SK-N-SH (cell line): Measurements from ENCODE around the gene MRPL54. TPM values are rescaled to one million over a fixed set of nuclear protein-coding genes. Genes with fewer than 3 reads are reported as not detected.

Source experiments
- CTCF ChIA-PET: fragments of 300-600, 350-600 bp; formaldehyde crosslinking; extraction: SDS; loops from one replicate; lab custom pipeline; 2021; lab: Yijun Ruan, JAX
- POLR2A ChIA-PET: fragments of 350-600 bp; sonication (Branson Sonifier 250); formaldehyde crosslinking; extraction: SDS; loops from one replicate; lab custom pipeline; 2020; ENCODE audit warnings: antibody characterized with exemption, inconsistent platforms; lab: Yijun Ruan, JAX
- DNase-seq: peaks from one replicate; pipeline ENCODE4 v3.0.0; 2012
- H2AFZ ChIP-seq: fragments of 200-600 bp; sonication (generic); 2 replicates; pipeline ENCODE4 v1.8.1; 2016; ENCODE audit warnings: antibody characterized with exemption, mild to moderate bottlenecking, low read depth
- H3F3A ChIP-seq: fragments of 200-600 bp; sonication (generic); replicated peaks from 2 replicates; pipeline ENCODE3; 2016; ENCODE audit warnings: antibody characterized with exemption, mild to moderate bottlenecking; ENCODE audit not compliant: insufficient read depth
- H3K27ac ChIP-seq, 2 experiments: fragments of 200-500 bp in 1 of 2; fragments of 200-600 bp in 1 of 2; sonication (Bioruptor generic) in 1 of 2; sonication (generic), shearing (Covaris generic) in 1 of 2; 2 replicates each; pipeline versions ENCODE4 v1.5.1 to v1.6.1; 2014 to 2016; ENCODE audit warnings: low read depth in 2 of 2, inconsistent platforms in 1 of 2, low read length in 1 of 2, mild to moderate bottlenecking in 1 of 2, mixed read lengths in 1 of 2
- H3K27me3 ChIP-seq: fragments of 200-600 bp; sonication (generic), shearing (Covaris generic); 2 replicates; pipeline ENCODE4 v1.6.1; 2016; ENCODE audit warnings: mixed run types; ENCODE audit not compliant: insufficient read depth
- H3K36me3 ChIP-seq, 2 experiments: fragments of 200-500 bp in 1 of 2; fragments of 200-600 bp in 1 of 2; sonication (Bioruptor generic) in 1 of 2; sonication (generic) in 1 of 2; replicated peaks in 1 of 2; 2 replicates each; pipeline versions ENCODE3 to v1.5.1; 2014 to 2016; ENCODE audit warnings: low read length in 1 of 2, mild to moderate bottlenecking in 1 of 2; ENCODE audit not compliant: insufficient read depth in 2 of 2, control insufficient read depth in 1 of 2
- H3K4me1 ChIP-seq, 2 experiments: fragments of 200-500 bp in 1 of 2; fragments of 200-600 bp in 1 of 2; sonication (Bioruptor generic) in 1 of 2; sonication (generic), shearing (Covaris generic) in 1 of 2; 2 replicates each; pipeline versions ENCODE4 v1.5.1 to v1.6.1; 2014 to 2016; ENCODE audit warnings: low read depth in 1 of 2, low read length in 1 of 2, mixed run types in 1 of 2; ENCODE audit not compliant: insufficient read depth in 2 of 2, control insufficient read depth in 1 of 2
- H3K4me2 ChIP-seq: fragments of 200-600 bp; sonication (generic), shearing (Covaris generic); 2 replicates; pipeline ENCODE4 v1.6.1; 2017; ENCODE audit warnings: mixed run types
- H3K4me3 ChIP-seq, 2 experiments: fragments of 200-500 bp in 1 of 2; fragments of 200-600 bp in 1 of 2; sonication (Bioruptor generic) in 1 of 2; sonication (generic), shearing (Covaris generic) in 1 of 2; 2 replicates each; pipeline versions ENCODE4 v1.5.1 to v1.8.1; 2014 to 2016; ENCODE audit warnings: low read depth in 2 of 2, inconsistent platforms in 1 of 2, low read length in 1 of 2, mild to moderate bottlenecking in 1 of 2, mixed read lengths in 1 of 2, moderate library complexity in 1 of 2
- H3K79me2 ChIP-seq: fragments of 200-600 bp; sonication (generic); 2 replicates; pipeline ENCODE4 v1.8.1; 2017; ENCODE audit warnings: mild to moderate bottlenecking; ENCODE audit not compliant: insufficient read depth
- H3K9ac ChIP-seq: fragments of 200-600 bp; sonication (generic); 2 replicates; pipeline ENCODE4 v1.6.1; 2017; ENCODE audit warnings: mixed run types
- H3K9me2 ChIP-seq: fragments of 200-600 bp; sonication (generic); 2 replicates; pipeline ENCODE4 v1.6.1; 2017; ENCODE audit warnings: mixed run types
- H3K9me3 ChIP-seq: fragments of 200-600 bp; sonication (generic); 2 replicates; pipeline ENCODE4 v1.6.1; 2017; ENCODE audit warnings: mixed run types, mild to moderate bottlenecking, moderate library complexity
- H4K20me1 ChIP-seq: fragments of 200-600 bp; sonication (generic); 2 replicates; pipeline ENCODE4 v1.6.1; 2017; ENCODE audit warnings: mild to moderate bottlenecking, mixed run types; ENCODE audit not compliant: insufficient read depth
- CHD2 ChIP-seq: fragments of 150-350 bp; IDR thresholded peaks from 2 replicates; pipeline ENCODE4 v1.6.1; 2018; ENCODE audit warnings: low read length; ENCODE audit not compliant: partially characterized antibody
- EP300 ChIP-seq, 2 experiments: IDR thresholded peaks; 2 replicates each; pipeline versions ENCODE4 v1.4.0 to v1.6.1; 2012; ENCODE audit warnings: borderline replicate concordance in 1 of 2, low read depth in 1 of 2, low read length in 1 of 2
- FOSL2 ChIP-seq: IDR thresholded peaks from 2 replicates; pipeline ENCODE4 v1.4.0; 2012; ENCODE audit warnings: low read depth, mild to moderate bottlenecking, moderate library complexity, borderline replicate concordance
- FOXM1 ChIP-seq: IDR thresholded peaks from 2 replicates; pipeline ENCODE4 v1.4.0; 2012; ENCODE audit warnings: low read depth, mild to moderate bottlenecking
- GABPA ChIP-seq: IDR thresholded peaks from 2 replicates; pipeline ENCODE4 v1.4.0; 2012; ENCODE audit warnings: low read depth, mild to moderate bottlenecking
- JUND ChIP-seq: IDR thresholded peaks from 2 replicates; pipeline ENCODE4 v1.4.0; 2012
- MEF2A ChIP-seq: IDR thresholded peaks from 2 replicates; pipeline ENCODE4 v1.4.0; 2012; ENCODE audit warnings: low read depth, borderline replicate concordance
- MXI1 ChIP-seq: IDR thresholded peaks from 2 replicates; pipeline ENCODE4 v1.6.1; 2012; ENCODE audit warnings: mild to moderate bottlenecking, low read depth, low read length, improper control_type of control experiment
- NFIC ChIP-seq: IDR thresholded peaks from 2 replicates; pipeline ENCODE4 v1.4.0; 2012; ENCODE audit warnings: borderline replicate concordance
- NRF1 ChIP-seq: IDR thresholded peaks from 2 replicates; pipeline ENCODE4 v1.6.1; 2012; ENCODE audit warnings: low read depth, mild to moderate bottlenecking, low read length
- POLR2AphosphoS5 ChIP-seq: IDR thresholded peaks from 2 replicates; pipeline ENCODE4 v1.6.1; 2012; ENCODE audit warnings: low read depth, low read length
- RAD21 ChIP-seq: IDR thresholded peaks from 2 replicates; pipeline ENCODE4 v1.6.1; 2012; ENCODE audit warnings: mild to moderate bottlenecking, low read length
- RCOR1 ChIP-seq: fragments of 150-350 bp; IDR thresholded peaks from 2 replicates; pipeline ENCODE4 v1.6.1; 2017; ENCODE audit warnings: antibody characterized with exemption, low read length
- RFX5 ChIP-seq: IDR thresholded peaks from 2 replicates; pipeline ENCODE4 v1.6.1; 2012; ENCODE audit warnings: mild to moderate bottlenecking, improper control_type of control experiment, low read length
- RXRA ChIP-seq: IDR thresholded peaks from 2 replicates; pipeline ENCODE4 v1.4.0; 2012; ENCODE audit warnings: low read depth, mild to moderate bottlenecking, borderline replicate concordance
- SMC3 ChIP-seq: IDR thresholded peaks from 2 replicates; pipeline ENCODE4 v1.6.1; 2012; ENCODE audit warnings: low read depth, low read length, improper control_type of control experiment
- TAF1 ChIP-seq: IDR thresholded peaks from 2 replicates; pipeline ENCODE4 v1.6.1; 2012; ENCODE audit warnings: low read depth, mild to moderate bottlenecking, low read length, moderate library complexity, borderline replicate concordance
- TCF12 ChIP-seq: IDR thresholded peaks from 2 replicates; pipeline ENCODE4 v1.4.0; 2012
- WGBS: methylation state at CpG from one replicate; pipeline ENCODE4 v1.1.6; 2017; ENCODE audit warnings: low lambda C conversion rate; 5-methylcytosine and 5-hydroxymethylcytosine counted together
- polyA plus RNA-seq, 3 experiments: library from polyadenylated mRNA; depleted of rRNA; stranded (reverse); fragments of >200 nt; gene quantifications; 2 replicates each; pipeline ENCODE4 v1.2.3, GENCODE V29; 2012
- TF ChIP-seq, protein P1 (sequence below): IDR thresholded peaks from 2 replicates; pipeline ENCODE4 v1.4.0; 2012; ENCODE audit warnings: low read depth
- TF ChIP-seq, protein P2 (sequence below): IDR thresholded peaks from 2 replicates; pipeline ENCODE4 v1.4.0; 2012; ENCODE audit warnings: low read depth, borderline replicate concordance

MRPL54 gene
- polyA plus RNA-seq, 1 of the 3 experiments (the other 2 are of a cell fraction), result 125 TPM

DNA sequence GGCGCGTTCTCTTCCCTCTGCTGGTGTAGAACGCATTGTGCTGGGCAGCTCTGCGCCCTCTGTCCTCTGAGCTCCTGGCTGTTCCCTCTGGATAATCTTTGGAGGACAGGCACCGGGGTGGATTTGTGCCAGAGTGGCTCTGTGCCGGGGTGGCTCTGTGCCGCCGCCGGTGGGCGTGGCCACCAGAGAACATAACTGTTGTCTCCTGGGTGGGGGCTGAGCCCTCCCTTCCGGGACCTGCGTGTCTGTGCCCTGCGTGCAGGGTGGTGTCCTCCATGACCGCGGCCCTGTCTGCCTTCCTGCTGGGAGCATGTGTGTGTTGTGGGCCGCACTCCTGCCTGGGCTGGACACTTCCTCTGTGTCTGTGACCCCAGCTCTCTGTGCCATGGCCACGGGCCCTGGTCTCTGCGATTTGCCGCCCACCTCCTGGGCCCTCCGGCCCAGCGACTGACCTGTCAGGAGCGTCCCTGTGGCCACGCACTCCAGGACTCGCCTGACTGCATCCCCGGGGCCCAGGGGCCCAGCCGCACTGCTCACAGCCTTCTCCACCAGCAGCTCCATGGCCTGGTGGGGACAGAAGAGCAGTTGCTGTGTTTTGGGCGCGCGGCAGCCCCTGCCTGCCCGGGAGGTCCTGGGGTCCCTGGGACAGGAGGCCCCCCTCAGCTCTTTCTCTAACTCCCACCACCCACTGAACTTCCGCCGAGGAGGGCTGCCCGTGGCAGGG, 46.1 kb downstream of the MRPL54 start:
- Histone ChIP-seq H3K9me2 (no peaks in the 10 kb centered on the region), H3K79me2 (no peaks in the 10 kb centered on the region), H3K27ac (no peak overlapping the region), H3K9me3 (no peaks in the 10 kb centered on the region), H3K36me3 (no peaks in the 10 kb centered on the region), H3K4me2 (no peak overlapping the region), H2AFZ (no peak overlapping the region), H3K9ac (no peak overlapping the region), H3K4me3 (no peak overlapping the region), H4K20me1 (no peaks in the 10 kb centered on the region), H3K4me1 (no peaks in the 10 kb centered on the region), H3K27me3 (no peaks in the 10 kb centered on the region), H3F3A (peaks cover 7% of the 10 kb centered on the region)
- no peak for DNase-seq
- WGBS, result 83% methylated on average over 20 of the region's 33 CpGs
- TF ChIP-seq RXRA (no peak), POLR2AphosphoS5 (no peak), NRF1 (no peak), TCF12 (no peak), RCOR1 (no peak)
- ChIA-PET CTCF (interaction anchor here (1.4 kb wide), 2 partner anchors 13 to 25 kb away, joined by 4 to 6 read pairs; no protein-coding TSS in a partner anchor), POLR2A (no interaction called here)

DNA sequence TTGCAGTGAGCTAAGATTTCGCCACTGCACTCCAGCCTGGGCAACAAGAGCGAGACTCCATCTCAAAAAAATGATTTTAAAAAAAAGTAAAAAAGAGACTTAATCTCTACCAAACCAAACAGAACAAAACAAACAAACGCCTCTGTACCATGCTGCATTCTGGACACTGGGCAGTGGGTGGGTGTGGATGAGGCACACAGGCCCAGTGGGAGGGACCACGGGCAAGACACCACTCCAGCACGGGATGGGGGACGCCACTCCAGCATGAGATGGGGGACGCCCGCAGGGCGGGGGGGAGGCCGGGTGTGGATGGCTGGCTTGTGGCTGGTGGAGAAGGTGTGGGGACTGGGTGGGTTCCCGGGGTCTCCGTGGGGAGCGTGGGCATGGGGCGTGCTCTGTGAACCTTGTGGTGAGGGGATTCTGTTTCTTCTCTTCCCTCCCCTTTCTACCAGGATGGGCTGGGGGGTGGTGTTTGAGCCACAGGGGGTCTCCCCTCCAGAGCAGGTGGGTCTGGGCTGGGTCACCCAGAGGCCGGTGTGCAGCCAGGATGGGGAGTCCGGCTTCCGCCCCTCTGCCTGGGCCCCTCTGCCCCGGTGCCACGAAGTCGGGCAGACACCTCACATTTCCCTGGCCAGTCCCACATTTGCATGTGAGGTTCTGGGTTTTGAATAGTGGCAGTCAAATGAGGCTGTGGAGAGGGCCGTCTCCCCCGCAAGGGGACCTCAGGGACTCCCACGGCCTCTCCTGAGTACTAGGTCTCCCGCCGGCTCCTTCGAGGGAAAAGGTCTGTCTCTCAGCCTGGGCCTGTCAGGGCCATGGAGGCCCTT, 47.6 kb downstream of the MRPL54 start:
- Histone ChIP-seq H3F3A (peaks cover 7% of the 10 kb centered on the region), H3K27ac (no peak overlapping the region), H3K4me1 (no peaks in the 10 kb centered on the region), H2AFZ (no peak overlapping the region), H3K36me3 (no peaks in the 10 kb centered on the region), H3K4me3 (no peak overlapping the region), H3K4me2 (no peak overlapping the region), H3K79me2 (no peaks in the 10 kb centered on the region), H3K27me3 (no peaks in the 10 kb centered on the region), H4K20me1 (no peaks in the 10 kb centered on the region), H3K9me3 (no peaks in the 10 kb centered on the region), H3K9ac (no peak overlapping the region), H3K9me2 (no peaks in the 10 kb centered on the region)
- 67% methylated on average over 10 of the region's 26 CpGs for WGBS
- TF ChIP-seq RFX5, result no peak
- no peak for TF ChIP-seq MXI1
- no peak for TF ChIP-seq JUND
- no peak for TF ChIP-seq TAF1
- TF ChIP-seq POLR2AphosphoS5, result no peak
- no peak for TF ChIP-seq MEF2A
- TF ChIP-seq RCOR1, result no peak
- no peak for TF ChIP-seq NFIC
- TF ChIP-seq, protein P1, sequence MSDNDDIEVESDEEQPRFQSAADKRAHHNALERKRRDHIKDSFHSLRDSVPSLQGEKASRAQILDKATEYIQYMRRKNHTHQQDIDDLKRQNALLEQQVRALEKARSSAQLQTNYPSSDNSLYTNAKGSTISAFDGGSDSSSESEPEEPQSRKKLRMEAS, result no peak
- TF ChIP-seq, protein P2, sequence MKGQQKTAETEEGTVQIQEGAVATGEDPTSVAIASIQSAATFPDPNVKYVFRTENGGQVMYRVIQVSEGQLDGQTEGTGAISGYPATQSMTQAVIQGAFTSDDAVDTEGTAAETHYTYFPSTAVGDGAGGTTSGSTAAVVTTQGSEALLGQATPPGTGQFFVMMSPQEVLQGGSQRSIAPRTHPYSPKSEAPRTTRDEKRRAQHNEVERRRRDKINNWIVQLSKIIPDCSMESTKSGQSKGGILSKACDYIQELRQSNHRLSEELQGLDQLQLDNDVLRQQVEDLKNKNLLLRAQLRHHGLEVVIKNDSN, result no peak
- TF ChIP-seq CHD2, result no peak
- no peak for TF ChIP-seq FOXM1
- no peak for TF ChIP-seq SMC3
- TF ChIP-seq FOSL2, result no peak
- TF ChIP-seq EP300 (IDR thresholded peaks at IDR 0.05; ENCODE audit: borderline replicate concordance in 1 of 2, low read depth in 1 of 2, low read length in 1 of 2), result no peak
- TF ChIP-seq GABPA, result no peak
- TF ChIP-seq NRF1, result no peak
- TF ChIP-seq RXRA, result no peak
- TF ChIP-seq RAD21, result no peak
- ChIA-PET CTCF (no interaction called here), POLR2A (no interaction called here)
- DNase-seq, result no peak
